ENCODE results near the gene STH.
"Not testable (repeated sequence)": the region's sequence is repeated elsewhere in the genome, so short reads cannot be mapped to it uniquely, and the experiment has no call there.

Gene STH, protein sequence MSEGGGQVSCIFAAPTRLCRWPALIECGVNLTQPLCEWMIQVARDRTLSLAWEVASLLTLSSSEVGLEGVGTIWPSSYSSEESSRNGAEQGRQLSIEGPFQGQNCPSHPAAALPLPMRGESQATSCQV

DNA sequence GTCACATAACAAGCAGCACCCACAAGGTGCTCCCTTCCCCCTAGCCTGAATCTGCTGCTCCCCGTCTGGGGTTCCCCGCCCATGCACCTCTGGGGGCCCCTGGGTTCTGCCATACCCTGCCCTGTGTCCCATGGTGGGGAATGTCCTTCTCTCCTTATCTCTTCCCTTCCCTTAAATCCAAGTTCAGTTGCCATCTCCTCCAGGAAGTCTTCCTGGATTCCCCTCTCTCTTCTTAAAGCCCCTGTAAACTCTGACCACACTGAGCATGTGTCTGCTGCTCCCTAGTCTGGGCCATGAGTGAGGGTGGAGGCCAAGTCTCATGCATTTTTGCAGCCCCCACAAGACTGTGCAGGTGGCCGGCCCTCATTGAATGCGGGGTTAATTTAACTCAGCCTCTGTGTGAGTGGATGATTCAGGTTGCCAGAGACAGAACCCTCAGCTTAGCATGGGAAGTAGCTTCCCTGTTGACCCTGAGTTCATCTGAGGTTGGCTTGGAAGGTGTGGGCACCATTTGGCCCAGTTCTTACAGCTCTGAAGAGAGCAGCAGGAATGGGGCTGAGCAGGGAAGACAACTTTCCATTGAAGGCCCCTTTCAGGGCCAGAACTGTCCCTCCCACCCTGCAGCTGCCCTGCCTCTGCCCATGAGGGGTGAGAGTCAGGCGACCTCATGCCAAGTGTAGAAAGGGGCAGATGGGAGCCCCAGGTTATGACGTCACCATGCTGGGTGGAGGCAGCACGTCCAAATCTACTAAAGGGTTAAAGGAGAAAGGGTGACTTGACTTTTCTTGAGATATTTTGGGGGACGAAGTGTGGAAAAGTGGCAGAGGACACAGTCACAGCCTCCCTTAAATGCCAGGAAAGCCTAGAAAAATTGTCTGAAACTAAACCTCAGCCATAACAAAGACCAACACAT lies at the start of gene STH:
Gene STH, plus strand, starts transcription at position 264 of the 913 bp plus-strand sequence. Its CDS starts 30 bp downstream, at position 294.
- no peak for DNase-seq

DNA sequence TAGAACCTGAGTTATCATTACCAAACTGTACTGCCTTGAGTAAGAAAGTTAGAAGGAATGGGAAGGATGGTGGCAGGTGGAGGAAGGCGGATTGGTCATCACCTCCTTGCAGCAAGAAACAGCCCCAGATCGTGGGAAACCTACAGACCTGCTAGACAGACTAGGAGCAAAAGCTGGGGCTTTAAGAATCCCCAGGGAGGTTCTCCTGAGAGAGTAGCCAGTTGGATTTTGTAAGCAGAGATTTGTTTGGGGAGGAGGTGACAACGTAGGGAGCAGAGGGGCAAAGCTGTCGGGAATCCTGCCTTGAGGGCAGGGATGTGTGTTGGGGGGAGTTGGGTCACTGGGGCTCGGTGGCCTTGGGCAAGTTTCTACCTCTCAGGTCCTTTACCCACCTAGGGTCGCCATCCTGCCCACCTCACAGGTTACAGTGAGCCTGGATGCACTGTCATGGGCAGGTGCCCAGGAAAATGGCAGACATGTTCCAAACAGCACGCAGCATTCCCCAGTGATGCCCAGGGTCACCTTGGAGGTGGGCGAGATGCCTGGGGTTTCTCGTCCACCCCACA lies 49.2 kb upstream of the STH start:
- no peak for DNase-seq

DNA sequence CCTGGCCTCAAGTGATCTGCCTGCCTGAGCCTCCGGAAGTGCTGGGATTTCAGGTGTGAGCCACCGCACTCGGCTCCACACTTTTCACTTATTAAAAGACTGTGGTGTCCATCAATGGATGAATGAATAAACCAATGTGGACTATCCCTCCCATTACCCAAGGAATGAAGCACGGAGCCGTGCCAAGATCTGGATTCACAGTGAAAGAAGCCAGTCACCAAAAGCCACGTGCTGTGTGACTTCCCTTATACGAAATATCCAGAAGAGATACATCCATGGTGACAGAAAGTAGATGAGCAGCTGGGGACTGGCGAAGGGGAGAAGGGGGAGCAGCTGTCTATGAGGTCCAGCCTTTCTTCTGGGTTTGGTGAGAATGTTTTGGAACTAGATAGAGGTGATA lies 48.2 kb upstream of the STH start:
- no peak for DNase-seq

DNA sequence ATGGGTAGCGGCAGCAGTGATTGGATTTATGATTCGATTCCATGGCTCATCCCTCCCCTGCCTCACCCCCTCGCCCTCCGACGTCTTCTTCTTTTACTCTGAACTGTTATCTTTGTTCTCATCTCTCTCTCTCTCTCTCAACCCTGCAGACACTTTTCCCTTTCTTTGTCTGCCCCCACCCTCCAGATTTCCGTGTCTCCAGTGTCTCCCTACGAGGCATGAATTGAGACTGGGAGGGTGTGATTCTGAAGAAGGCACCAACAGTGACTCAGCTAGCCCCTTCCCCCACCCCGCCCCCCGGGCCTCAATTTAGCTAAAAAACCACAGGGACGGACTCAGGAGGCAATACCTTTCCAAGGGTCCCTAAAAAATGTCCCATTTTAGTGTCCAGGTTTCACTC lies 47.6 kb upstream of the STH start:
- DNase-seq, result no peak

DNA sequence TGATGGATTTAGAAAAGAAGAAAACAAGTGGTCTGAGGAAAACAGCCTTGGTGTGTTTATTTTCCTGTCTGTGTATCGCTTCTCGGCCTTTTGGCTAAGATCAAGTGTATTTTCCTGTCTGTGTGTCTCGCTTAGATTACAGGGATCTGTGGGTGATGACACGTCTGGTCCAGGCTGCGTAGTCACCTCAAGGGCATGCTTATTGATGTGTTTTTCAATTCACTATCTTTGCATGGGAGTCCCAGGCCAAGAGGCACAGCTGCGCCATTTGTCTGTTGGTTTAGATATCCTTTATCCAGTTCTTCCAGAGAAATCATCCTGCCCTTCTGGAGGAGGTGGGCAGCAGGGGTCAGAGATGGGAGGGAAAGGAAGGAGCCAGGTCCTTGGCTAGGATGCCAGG lies 47.1 kb upstream of the STH start:
- DNase-seq, result no peak

DNA sequence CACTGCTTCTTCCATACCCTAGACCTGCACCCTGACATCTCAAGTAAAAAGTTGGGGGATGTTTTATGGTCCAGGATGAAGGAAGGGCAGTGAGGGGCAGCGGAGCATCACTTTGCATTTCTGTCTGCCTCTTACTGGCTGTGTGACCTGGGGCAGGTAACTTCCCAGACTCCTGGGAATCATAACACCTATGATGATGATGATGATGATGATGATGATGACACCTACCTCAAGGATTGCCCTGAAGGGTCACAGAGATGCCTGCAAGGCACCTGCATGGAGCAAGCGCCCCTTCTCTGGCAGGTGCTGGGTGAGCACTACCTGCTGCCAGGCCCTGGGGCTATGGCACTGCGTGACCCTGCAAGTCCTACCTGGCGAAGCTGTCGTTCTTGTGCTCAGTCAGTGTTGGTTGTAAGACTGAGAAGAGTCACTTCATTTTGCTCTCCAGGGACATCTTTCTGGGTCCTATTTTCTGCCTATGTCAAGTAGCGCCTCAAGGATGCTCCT lies 46.2 kb upstream of the STH start:
- DNase-seq, result no peak

DNA sequence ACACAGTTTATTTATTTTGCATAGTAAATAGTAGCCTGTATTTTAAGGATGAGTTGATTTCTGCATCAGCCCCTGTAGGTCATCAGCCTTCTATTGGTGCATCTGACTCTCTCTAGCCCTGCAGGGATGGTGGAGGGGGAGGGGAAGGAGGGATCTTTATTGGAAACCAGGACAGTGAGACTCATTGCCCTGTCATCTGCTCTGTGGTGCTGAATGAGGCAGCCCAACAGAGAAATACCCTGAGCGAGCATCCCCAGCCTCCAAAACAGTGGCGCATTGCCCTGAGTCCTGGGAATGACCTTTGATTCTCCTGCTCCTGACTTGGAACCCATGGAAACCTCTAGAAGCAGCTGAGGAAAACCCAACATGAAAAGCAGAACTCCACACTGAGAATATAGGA lies 45.5 kb upstream of the STH start:
- no peak for DNase-seq

DNA sequence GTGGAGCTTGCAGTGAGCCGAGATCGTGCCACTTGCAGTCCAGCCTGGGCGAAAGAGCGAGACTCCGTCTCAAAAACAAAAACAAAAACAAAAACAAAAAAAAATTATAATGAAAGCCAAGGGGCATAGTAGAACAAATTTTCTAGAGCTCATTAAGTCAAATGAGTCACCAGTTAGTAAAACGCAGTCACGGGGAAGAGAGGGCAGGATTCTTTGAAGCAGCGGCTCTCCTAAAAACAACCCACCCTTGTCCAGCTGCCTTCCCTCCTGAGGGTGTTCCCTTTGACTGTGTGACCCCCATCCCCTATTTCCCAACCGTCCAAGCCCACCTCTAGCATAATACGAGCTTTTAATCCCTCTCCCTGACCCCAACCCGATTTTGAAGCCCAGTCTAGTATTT lies 44.1 kb upstream of the STH start:
- DNase-seq, result no peak

DNA sequence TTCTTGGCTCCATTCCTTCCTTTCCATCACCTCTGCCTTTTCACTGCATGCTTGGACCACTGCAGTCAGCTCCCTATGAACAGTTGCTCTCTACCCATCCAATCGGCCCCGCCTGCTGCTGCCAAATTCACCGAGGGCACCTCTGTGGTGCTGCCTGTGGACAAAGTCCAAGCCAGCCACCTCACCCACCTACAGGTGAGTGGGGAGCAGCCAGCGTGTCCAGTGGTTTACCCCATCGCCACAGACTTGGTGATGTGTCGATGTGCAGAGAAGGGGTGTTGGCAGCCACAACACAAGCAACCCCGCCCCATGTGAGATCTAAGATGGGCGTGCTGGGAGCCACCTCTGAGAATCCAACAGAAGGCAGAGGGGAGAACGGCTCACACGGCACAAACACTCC lies 43.7 kb upstream of the STH start:
- DNase-seq, result no peak

DNA sequence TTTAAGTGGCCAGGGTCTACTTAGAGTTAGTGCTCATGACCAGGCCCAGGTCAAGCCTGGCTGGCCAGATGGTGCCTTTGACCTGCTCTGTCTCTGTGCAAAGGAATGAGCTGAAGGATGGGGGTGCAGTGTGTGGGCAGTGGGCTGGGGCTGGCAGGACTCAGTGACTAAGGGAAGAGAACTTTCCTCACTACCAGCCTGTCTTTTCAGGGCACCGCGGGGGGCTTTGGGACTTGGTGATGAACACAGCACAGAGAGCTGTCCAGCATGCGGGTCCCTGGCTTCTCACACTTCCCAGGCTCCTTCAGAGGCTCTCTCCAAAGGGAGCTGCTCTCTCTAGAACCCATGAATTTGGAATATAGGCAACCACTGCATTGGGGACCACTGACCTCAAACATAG lies 43.0 kb upstream of the STH start:
- DNase-seq, result no peak

DNA sequence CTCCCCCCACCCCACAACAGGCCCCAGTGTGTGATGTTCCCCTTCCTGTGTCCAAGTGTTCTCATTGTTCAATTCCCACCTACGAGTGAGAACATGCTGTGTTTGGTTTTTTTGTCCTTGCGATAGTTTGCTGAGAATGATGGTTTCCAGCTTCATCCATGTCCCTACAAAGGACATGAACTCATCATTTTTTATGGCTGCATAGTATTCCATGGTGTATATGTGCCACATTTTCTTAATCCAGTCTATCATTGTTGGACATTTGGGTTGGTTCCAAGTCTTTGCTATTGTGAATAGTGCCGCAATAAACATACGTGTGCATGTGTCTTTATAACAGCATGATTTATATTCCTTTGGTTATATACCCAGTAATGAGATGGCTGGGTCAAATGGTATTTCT lies 42.3 kb upstream of the STH start:
- not testable (repeated sequence) for DNase-seq

DNA sequence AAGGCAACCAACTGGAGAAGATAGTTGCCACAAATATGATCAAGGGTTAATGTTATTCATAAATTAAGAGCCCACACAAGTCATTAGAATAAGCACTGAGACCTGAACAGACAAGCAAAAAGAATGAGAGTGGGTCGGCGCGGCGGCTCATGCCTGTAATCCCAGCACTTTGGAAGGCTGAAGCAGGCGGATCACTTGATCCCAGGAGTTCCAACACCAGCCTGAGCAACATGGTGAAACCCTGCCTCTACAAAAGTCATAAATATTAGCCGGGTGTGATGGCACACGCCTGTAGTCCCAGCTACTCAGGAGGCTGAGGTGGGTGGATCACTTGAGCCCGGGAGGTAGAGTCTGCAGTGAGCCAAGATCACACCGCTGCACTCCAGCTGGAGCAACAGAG lies 40.7 kb upstream of the STH start:
- no peak for DNase-seq

DNA sequence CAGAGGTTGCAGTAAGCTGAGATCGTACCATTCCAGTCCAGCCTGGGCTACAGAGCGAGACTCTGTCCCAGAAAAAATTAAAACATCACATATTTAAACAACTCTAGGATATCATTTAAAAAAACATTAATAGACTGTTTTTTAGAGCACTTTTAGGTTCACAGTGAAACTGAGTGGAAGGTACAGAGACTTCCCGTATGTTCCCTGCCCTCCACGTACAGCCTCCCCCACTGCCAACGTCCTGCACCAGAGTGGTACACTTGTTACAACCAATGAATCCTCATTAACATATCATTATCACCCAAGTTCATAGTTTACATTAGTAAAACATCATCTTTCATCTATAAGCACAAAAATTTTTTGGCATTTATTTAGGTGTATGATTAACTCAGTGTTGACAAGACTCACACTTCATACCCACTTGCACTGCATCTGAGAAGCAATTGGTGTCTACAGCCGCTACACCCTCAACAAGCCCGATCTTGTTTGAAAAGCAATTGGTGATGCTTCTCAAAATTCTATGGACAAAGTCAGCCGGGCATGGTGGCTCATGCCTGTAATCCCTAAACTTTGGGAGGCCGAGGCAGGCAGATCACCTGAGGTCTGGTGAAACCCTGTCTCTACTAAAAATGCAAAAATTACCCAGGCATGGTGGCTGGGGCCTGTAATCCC lies 39.9 kb upstream of the STH start:
- no peak for DNase-seq

DNA sequence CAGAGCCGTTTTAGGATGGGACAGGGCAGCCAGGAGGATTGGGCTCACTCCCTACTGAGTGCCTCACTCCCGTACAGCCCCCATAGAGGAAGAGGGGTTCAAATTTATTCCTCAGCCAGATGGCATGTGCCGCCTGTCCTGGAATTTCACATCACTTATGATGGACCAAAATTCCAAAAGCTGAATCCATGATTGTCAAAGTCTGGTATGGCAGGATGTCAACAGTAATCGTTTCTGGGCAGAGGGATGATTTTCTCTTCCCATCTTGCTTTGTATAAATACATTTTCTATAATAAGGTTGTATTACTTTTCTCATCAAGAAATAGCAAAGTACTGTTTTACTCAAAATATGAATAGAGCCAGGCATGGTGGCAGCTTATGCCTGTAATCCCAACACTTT lies 38.7 kb upstream of the STH start:
- no peak for DNase-seq

DNA sequence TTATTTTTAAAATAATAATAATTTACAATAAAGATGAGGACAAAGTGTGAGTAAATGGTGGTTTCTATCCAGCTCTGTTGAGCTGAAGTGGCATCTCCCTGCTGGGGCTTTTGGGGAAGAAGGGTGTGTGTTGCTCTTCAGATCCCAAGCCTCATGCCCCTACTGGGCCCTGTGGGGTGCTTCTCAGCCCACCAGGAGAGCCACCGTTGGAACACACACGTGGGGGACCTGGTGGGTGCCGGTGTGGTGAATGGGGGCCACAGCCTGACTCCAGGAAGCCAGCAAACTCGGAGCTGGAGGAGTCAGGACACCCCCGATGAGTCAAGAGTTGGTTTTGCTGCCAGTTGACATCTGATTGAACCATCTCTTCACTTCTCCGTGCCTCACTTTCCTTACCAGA lies 37.8 kb upstream of the STH start:
- no peak for DNase-seq

DNA sequence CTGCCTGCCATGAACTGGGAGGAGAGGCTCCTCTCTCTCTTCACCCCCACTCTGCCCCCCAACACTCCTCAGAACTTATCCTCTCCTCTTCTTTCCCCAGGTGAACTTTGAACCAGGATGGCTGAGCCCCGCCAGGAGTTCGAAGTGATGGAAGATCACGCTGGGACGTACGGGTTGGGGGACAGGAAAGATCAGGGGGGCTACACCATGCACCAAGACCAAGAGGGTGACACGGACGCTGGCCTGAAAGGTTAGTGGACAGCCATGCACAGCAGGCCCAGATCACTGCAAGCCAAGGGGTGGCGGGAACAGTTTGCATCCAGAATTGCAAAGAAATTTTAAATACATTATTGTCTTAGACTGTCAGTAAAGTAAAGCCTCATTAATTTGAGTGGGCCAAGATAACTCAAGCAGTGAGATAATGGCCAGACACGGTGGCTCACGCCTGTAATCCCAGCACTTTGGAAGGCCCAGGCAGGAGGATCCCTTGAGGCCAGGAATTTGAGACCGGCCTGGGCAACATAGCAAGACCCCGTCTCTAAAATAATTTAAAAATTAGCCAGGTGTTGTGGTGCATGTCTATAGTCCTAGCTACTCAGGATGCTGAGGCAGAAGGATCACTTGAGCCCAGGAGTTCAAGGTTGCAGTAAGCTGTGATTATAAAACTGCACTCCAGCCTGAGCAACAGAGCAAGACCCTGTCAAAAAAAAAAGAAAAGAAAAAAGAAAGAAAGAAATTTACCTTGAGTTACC lies 36.7 kb upstream of the STH start:
- DNase-seq, result no peak

DNA sequence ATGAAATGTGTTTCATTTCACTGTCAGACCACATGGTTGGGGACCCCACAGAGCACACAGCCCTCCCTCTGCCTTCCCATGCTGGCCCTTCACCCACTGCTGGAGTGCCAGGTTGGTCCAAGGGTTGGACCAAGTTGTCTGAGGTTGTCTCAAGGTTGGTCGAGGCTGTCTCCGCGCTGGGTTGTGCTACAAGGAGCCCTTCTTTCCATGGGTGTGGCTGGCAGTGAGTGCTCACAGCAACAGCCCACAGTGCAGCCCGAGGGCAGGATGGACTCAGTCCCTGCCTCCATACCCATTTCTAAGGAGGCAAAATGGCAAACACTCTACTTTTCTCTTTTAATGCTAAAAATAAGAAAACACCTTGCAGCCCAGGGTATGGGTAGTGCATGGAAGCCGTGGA lies 35.8 kb upstream of the STH start:
- no peak for DNase-seq

DNA sequence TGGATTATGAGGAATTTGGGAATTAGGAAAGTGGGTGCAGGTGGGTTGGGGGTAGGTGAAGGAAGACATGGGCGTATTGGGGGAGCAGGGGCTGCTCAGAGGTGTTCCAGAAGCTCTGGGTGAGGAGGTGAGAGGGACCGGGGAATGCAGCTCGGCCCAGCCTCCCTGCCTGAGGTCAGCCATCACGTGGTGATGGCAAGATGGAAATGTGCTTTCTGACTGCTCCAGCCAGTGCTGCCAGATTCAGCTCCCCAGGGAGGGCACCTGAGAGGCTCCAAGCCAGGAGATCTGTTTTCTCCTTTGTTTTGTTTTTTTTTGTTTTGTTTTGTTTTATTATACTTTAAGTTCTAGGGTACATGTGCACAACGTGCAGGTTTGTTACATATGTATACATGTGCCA lies 35.2 kb upstream of the STH start:
- no peak for DNase-seq

DNA sequence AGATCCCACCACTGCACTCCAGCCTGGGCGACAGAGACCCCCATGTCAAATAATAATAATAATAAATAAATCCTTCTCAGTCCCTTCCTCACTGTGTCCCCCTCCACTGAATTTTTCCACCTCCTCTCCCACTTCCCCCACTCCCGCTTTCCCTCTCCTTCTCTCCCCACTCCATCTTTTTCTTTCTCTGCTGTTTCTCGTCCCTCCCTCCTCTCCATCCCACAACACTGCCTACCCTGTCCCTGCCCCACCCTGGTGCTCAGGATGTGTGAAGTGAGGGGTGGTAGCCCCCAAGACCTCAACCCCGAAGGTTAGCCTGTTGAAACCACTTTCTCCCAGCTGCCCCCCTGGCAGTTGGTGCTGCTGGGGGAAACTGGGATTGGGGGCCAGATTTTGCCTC lies 34.4 kb upstream of the STH start:
- no peak for DNase-seq

DNA sequence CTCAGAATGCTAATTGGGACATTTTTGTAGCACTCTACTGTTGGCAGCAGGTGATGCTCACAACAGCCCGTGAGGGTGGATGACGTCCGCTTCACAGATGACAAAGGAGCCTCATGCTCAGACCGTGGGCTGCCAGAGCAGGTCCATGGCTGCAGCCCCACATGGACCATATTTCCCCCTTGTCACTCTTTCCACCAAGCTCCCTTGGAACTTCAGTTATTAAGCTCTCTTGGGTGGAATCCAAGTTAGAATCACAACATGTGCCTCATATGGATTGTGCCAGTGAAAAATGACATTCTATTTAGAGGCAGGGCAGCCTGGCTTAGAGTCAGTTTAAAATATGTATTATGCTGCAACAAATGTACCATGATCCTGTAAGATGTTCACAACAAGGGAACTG lies 33.2 kb upstream of the STH start:
- no peak for DNase-seq

DNA sequence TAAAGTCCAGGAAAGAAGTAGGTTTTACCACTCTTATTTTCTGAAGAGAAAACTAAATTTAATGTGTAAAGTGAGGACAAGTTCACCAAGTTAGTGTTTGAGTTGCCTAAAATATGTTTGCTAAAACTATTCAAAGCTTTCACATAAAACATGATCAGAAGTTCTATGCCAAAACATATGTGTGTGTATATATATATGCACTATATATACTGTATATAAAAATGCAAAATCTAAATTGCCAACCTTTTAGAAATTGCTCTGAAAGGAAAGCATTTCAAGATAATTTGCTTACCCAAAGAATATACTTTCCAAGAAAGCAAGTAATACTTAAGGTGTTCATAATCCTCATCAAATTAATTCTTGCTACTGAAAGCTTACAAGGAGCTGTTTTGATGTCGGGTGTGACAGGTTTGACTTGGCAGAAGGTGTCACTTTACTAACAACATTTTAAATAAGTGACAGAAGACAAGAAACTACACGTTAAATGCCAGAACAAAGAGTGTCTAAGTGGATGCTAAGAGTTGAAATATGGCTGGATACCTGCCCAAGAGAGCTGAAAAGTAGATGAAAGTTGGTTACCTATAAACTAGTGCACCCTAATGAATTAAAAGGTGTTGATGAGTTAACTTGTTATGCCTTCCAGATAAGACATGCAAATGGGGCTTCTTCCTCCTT lies 32.3 kb upstream of the STH start:
- DNase-seq, result no peak

DNA sequence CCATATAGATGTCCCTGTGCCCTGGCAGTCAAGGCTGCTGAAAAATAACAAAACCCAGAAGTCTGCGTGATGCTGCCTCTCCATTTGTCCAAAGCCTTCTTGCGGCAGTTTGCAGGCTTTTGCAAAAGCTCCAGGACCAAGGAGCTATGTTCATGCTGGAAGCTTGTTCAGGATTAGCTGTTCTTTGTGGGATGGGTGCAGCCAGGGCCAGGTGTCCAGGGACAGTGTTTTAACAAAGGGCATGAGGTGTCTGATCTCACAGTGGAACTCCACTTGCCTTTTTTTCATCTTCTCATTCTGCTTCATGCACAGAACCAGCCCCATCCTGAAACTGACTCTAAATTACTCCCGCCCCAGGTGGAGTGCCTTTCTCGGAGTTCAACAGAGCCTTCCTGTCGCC lies 31.7 kb upstream of the STH start:
- DNase-seq, result no peak

Measured in bone marrow (tissue), 2 donors.